ENCODE data around the gene ADCY9. TPM values are rescaled to one million over a fixed set of nuclear protein-coding genes. Genes with fewer than 3 reads are reported as not detected.
A peak's percentile ranks its signal among the peaks of the same experiment; 100 is the strongest.
"Not testable (repeated sequence)": the region's sequence is repeated elsewhere in the genome, so short reads cannot be mapped to it uniquely, and the experiment has no call there.

ADCY9 gene
- total RNA-seq, 1 experiment from 2014 or later = 4.7 TPM

DNA sequence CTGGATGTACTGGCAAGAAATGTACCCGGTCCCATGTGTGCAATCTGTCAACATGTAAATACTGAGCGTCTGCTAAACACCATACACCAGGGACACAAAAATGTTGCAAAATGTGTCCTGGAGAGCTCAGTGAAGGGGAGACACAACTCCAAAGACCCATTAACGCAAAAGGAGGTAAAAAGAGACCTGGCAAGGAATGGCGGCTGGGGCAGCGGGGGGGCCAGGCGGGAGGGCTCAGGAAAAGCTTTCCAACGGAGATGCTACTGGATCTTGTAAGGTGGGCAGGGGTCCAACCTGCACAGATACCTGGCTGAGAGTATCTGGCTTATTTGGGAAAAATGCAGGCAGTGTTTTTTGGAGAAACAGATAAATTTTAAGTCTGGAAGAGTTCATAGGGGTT is 40.7 kb downstream of the ADCY9 start:
- H3K9ac ChIP-seq (ENCODE audit: extremely low read depth, insufficient read length, low read length) = no peak overlapping the region
- no peak overlapping the region for H3K56ac ChIP-seq (ENCODE audit: insufficient read length, low read depth, low read length)
- H3K27ac Mint-ChIP-seq = peak overlapping the region in 1 of 3 experiments; percentile 28; a peak in 1 of 7 replicates
- no peak overlapping the region for H2AFZ ChIP-seq (ENCODE audit: low read length)
- H2AK5ac ChIP-seq (ENCODE audit: insufficient read length, low read length) = no peak overlapping the region
- no peaks in the 10 kb centered on the region for H3K79me1 ChIP-seq (ENCODE audit: insufficient read depth, low read depth, low read length, poor library complexity, severe bottlenecking)
- H3K79me2 ChIP-seq (ENCODE audit: insufficient read depth, low read length) = no peaks in the 10 kb centered on the region
- H2BK20ac ChIP-seq (ENCODE audit: low read depth, low read length, poor library complexity, severe bottlenecking) = no peak overlapping the region
- H3K4ac ChIP-seq (ENCODE audit: low read depth, low read length) = no peak overlapping the region
- H3K27me3 ChIP-seq (ENCODE audit: insufficient read depth, low read length) = no peaks in the 10 kb centered on the region
- H3K18ac ChIP-seq (ENCODE audit: insufficient read length, low read depth, low read length) = no peak overlapping the region
- no peak overlapping the region for H3K23ac ChIP-seq (ENCODE audit: insufficient read length, low read depth, low read length)
- TF ChIP-seq, protein P1, sequence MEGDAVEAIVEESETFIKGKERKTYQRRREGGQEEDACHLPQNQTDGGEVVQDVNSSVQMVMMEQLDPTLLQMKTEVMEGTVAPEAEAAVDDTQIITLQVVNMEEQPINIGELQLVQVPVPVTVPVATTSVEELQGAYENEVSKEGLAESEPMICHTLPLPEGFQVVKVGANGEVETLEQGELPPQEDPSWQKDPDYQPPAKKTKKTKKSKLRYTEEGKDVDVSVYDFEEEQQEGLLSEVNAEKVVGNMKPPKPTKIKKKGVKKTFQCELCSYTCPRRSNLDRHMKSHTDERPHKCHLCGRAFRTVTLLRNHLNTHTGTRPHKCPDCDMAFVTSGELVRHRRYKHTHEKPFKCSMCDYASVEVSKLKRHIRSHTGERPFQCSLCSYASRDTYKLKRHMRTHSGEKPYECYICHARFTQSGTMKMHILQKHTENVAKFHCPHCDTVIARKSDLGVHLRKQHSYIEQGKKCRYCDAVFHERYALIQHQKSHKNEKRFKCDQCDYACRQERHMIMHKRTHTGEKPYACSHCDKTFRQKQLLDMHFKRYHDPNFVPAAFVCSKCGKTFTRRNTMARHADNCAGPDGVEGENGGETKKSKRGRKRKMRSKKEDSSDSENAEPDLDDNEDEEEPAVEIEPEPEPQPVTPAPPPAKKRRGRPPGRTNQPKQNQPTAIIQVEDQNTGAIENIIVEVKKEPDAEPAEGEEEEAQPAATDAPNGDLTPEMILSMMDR (conservative IDR thresholded peaks at IDR 0.05) = no peak
- DNase-seq = no peak
- no CpG with 5 or more reads among the region's 7 CpGs for WGBS (ENCODE audit: extremely low coverage, insufficient read length, low lambda C conversion rate)
- H3K4me3 Mint-ChIP-seq = no peak overlapping the region
- H3K4me1 Mint-ChIP-seq = peaks cover 14 to 17% of the 10 kb centered on the region in 2 experiments
- no peak overlapping the region for H4K5ac ChIP-seq (ENCODE audit: insufficient read length, low read depth, low read length)
- no peak overlapping the region for H3K14ac ChIP-seq (ENCODE audit: insufficient read depth, low read length)
- no peak overlapping the region for H4K91ac ChIP-seq (ENCODE audit: insufficient read length, low read depth, low read length)
- no peak overlapping the region for H4K8ac ChIP-seq (replicated peaks; ENCODE audit: insufficient read length, low read depth, low read length)
- H2BK120ac ChIP-seq (ENCODE audit: low read depth, low read length, poor library complexity, severe bottlenecking) = no peak overlapping the region
- H3K27me3 Mint-ChIP-seq (ENCODE audit: low read depth) = no peaks in the 10 kb centered on the region
- no peak overlapping the region for H3K4me2 ChIP-seq (ENCODE audit: insufficient read depth, insufficient read length, low read length)
- no peaks in the 10 kb centered on the region for H4K20me1 ChIP-seq (ENCODE audit: control insufficient read depth, insufficient read depth, insufficient read length)
- no peak overlapping the region for H2BK12ac ChIP-seq (ENCODE audit: insufficient read length, low read depth, low read length)
- peaks cover 0 to 2% of the 10 kb centered on the region in 2 experiments; a peak in 1 of 5 replicates for H3K9me3 Mint-ChIP-seq
- no peak overlapping the region for H3K27ac ChIP-seq (ENCODE audit: insufficient read length, low read depth, low read length)
- no peak overlapping the region for H2BK5ac ChIP-seq (ENCODE audit: insufficient read length, low read length)
- H3K23me2 ChIP-seq (ENCODE audit: insufficient read length, low read depth, low read length, poor library complexity, severe bottlenecking) = no peaks in the 10 kb centered on the region
- H2BK15ac ChIP-seq (ENCODE audit: low read depth, low read length) = no peak overlapping the region
- H3K9me3 ChIP-seq (ENCODE audit: control insufficient read depth, low read depth, low read length) = no peaks in the 10 kb centered on the region
- no peak overlapping the region for H3T11ph ChIP-seq (ENCODE audit: low read length)
- no peaks in the 10 kb centered on the region for H3K36me3 Mint-ChIP-seq (ENCODE audit: insufficient read depth in 1 of 3, low read depth in 3 of 3)
- no peaks in the 10 kb centered on the region; the same call in 1 of the 2 replicates for H3K4me1 ChIP-seq (ENCODE audit: insufficient read depth, low read length)

DNA sequence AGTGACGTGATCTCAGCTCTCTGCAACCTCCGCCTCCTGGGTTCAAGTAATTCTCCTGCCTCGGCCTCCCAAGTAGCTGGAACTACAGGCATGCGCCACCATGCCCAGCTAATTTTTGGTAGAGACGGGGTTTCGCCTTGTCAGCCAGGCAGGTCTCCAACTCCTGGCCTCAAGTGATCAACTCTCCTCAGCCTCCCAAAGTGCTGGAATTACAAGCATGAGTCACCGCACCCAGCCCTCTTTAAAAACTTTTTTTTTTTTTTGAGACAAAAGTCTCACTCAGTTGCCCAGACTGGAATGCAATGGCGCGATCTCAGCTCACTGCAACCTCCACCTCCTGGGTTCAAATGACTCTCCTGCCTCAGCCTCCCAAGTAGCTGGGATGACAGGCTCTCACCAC is 43.1 kb downstream of the ADCY9 start:
- not testable (repeated sequence) for H4K91ac ChIP-seq (ENCODE audit: insufficient read length, low read depth, low read length); H4K8ac ChIP-seq (replicated peaks; ENCODE audit: insufficient read length, low read depth, low read length); H3K4ac ChIP-seq (ENCODE audit: low read depth, low read length); H3K79me1 ChIP-seq (ENCODE audit: insufficient read depth, low read depth, low read length, poor library complexity, severe bottlenecking); H3K56ac ChIP-seq (ENCODE audit: insufficient read length, low read depth, low read length); H3K27me3 Mint-ChIP-seq (ENCODE audit: low read depth); H2BK12ac ChIP-seq (ENCODE audit: insufficient read length, low read depth, low read length); H3K9ac ChIP-seq (ENCODE audit: extremely low read depth, insufficient read length, low read length); H3K23ac ChIP-seq (ENCODE audit: insufficient read length, low read depth, low read length); H2AFZ ChIP-seq (ENCODE audit: low read length); H3K18ac ChIP-seq (ENCODE audit: insufficient read length, low read depth, low read length); H3T11ph ChIP-seq (ENCODE audit: low read length); DNase-seq; H2BK120ac ChIP-seq (ENCODE audit: low read depth, low read length, poor library complexity, severe bottlenecking); H4K20me1 ChIP-seq (ENCODE audit: control insufficient read depth, insufficient read depth, insufficient read length); H3K4me2 ChIP-seq (ENCODE audit: insufficient read depth, insufficient read length, low read length); H3K23me2 ChIP-seq (ENCODE audit: insufficient read length, low read depth, low read length, poor library complexity, severe bottlenecking); H3K9me3 ChIP-seq (ENCODE audit: control insufficient read depth, low read depth, low read length); H3K79me2 ChIP-seq (ENCODE audit: insufficient read depth, low read length); H3K9me3 Mint-ChIP-seq; H2AK5ac ChIP-seq (ENCODE audit: insufficient read length, low read length); H3K27me3 ChIP-seq (ENCODE audit: insufficient read depth, low read length); H3K36me3 Mint-ChIP-seq (ENCODE audit: insufficient read depth in 1 of 3, low read depth in 3 of 3); H3K4me3 Mint-ChIP-seq; H2BK5ac ChIP-seq (ENCODE audit: insufficient read length, low read length); H3K14ac ChIP-seq (ENCODE audit: insufficient read depth, low read length); H2BK15ac ChIP-seq (ENCODE audit: low read depth, low read length); H3K27ac Mint-ChIP-seq; H2BK20ac ChIP-seq (ENCODE audit: low read depth, low read length, poor library complexity, severe bottlenecking); H3K4me1 ChIP-seq (ENCODE audit: insufficient read depth, low read length); H3K27ac ChIP-seq (ENCODE audit: insufficient read length, low read depth, low read length); H4K5ac ChIP-seq (ENCODE audit: insufficient read length, low read depth, low read length)
- no CpG with 5 or more reads among the region's 9 CpGs for WGBS (ENCODE audit: extremely low coverage, insufficient read length, low lambda C conversion rate)
- H3K4me1 Mint-ChIP-seq = peaks cover 14 to 17% of the 10 kb centered on the region in 2 experiments

All from H9 (cell line).